Uterus (tissue), 4 donors: Measurements from ENCODE around the gene CEP131. TPM values are rescaled to one million over a fixed set of nuclear protein-coding genes. Genes with fewer than 3 reads are reported as not detected.

Experiments
- DNase-seq, 2 donors: peaks; one replicate each; pipeline ENCODE4 v3.0.0-alpha.2; 2019 to 2020
- H3K27ac ChIP-seq, 2 donors: fragments of 200-600 bp; sonication (generic); 1 replicate in 1 of 2; 2 replicates in 1 of 2; pipeline ENCODE4 v1.5.1; 2016 to 2018
- H3K27me3 ChIP-seq, 2 donors: fragments of 200-600 bp; sonication (generic); one replicate each; pipeline ENCODE4 v1.5.1; 2018 to 2019; ENCODE audit warnings: control low read depth in 1 of 2
- H3K36me3 ChIP-seq, 2 donors: fragments of 200-600 bp; sonication (generic); one replicate each; pipeline ENCODE4 v1.5.1; 2019; ENCODE audit warnings: control low read depth in 1 of 2
- H3K4me1 ChIP-seq, 2 donors: fragments of 200-600 bp; sonication (generic); one replicate each; pipeline ENCODE4 v1.5.1; 2018 to 2019; ENCODE audit warnings: control low read depth in 1 of 2
- H3K4me3 ChIP-seq, 2 donors: fragments of 200-600 bp; sonication (generic); 1 replicate in 1 of 2; 2 replicates in 1 of 2; pipeline ENCODE4 v1.5.1; 2018 to 2019; ENCODE audit warnings: mild to moderate bottlenecking in 1 of 2
- H3K9me3 ChIP-seq, 2 donors: fragments of 200-600 bp; sonication (generic); one replicate each; pipeline ENCODE4 v1.5.1; 2019; ENCODE audit warnings: control low read depth in 1 of 2
- POLR2A ChIP-seq, 2 donors: fragments of 450-650 bp; IDR thresholded peaks; one replicate each; pipeline ENCODE4 v1.6.1; 2016; ENCODE audit warnings: antibody characterized with exemption in 2 of 2, mild to moderate bottlenecking in 1 of 2, moderate library complexity in 1 of 2
- intact Hi-C: fragments of 100-400 bp; cut with DNase I; formaldehyde crosslinking; loops from one replicate; pipeline ENCODE4 v1.15.1; 2023; ENCODE audit warnings: low total_unique reads
- total RNA-seq, 4 donors: library from RNA; depleted of rRNA in 3 of 4; stranded (reverse); fragments of >200 nt in 3 of 4; gene quantifications; one replicate each; pipeline versions ENCODE4 v1.1.0 to v1.2.4, GENCODE V29; 2014 to 2023
- TF ChIP-seq, protein P1 (sequence below), 4 experiments: fragments of 200-600 bp in 2 of 4; fragments of 450-650 bp in 2 of 4; sonication (generic) in 2 of 4; IDR thresholded peaks; one replicate each; pipeline ENCODE4 v1.5.1; 2016 to 2019; ENCODE audit warnings: antibody characterized with exemption in 4 of 4, mild to moderate bottlenecking in 2 of 4, moderate library complexity in 1 of 4
- donor health status: DM: yes; HTN: yes; CAD: no.

Gene CEP131
- total RNA-seq, 4 donors from 2014 or later = 2.9 to 13.3 (median 10.0) TPM

DNA sequence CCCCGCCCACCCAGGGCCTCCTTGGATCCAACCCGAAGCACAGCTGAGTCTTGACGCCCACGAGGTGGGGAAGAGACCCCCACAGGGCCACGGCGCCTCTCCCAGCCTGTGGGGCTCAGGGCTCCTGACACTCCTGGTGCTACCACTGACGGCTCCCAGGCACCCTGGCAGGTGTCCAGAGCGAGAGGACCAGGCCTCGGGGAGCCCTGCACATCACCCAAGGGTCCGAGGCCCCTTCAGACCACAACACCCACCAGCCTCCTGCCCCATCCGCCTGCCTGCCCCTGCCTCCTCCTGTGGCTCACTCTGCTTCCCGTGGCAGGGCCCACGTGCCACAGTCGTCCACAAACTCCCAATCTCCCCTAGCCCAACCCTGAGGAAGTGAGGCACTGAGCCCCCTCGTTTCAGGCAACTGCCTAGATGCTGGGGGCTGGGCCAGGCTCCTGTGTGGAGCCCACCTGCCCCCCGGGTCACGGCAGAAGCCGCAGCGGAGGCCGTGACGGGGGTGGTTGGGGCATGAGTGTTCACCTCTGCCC is 28.5 kb downstream of the CEP131 start:
- Histone ChIP-seq H3K36me3 (no peaks in the 10 kb centered on the region), H3K27ac (no peak overlapping the region), H3K27me3 (no peaks in the 10 kb centered on the region), H3K4me3 (no peak overlapping the region), H3K9me3 (no peaks in the 10 kb centered on the region), H3K4me1 (no peaks in the 10 kb centered on the region)
- DNase-seq = no peak
- TF ChIP-seq, protein P1, sequence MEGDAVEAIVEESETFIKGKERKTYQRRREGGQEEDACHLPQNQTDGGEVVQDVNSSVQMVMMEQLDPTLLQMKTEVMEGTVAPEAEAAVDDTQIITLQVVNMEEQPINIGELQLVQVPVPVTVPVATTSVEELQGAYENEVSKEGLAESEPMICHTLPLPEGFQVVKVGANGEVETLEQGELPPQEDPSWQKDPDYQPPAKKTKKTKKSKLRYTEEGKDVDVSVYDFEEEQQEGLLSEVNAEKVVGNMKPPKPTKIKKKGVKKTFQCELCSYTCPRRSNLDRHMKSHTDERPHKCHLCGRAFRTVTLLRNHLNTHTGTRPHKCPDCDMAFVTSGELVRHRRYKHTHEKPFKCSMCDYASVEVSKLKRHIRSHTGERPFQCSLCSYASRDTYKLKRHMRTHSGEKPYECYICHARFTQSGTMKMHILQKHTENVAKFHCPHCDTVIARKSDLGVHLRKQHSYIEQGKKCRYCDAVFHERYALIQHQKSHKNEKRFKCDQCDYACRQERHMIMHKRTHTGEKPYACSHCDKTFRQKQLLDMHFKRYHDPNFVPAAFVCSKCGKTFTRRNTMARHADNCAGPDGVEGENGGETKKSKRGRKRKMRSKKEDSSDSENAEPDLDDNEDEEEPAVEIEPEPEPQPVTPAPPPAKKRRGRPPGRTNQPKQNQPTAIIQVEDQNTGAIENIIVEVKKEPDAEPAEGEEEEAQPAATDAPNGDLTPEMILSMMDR (IDR thresholded peaks at IDR 0.05) = no peak
- TF ChIP-seq POLR2A (IDR thresholded peaks at IDR 0.05) = no peak
- intact Hi-C loops = no loop called here

DNA sequence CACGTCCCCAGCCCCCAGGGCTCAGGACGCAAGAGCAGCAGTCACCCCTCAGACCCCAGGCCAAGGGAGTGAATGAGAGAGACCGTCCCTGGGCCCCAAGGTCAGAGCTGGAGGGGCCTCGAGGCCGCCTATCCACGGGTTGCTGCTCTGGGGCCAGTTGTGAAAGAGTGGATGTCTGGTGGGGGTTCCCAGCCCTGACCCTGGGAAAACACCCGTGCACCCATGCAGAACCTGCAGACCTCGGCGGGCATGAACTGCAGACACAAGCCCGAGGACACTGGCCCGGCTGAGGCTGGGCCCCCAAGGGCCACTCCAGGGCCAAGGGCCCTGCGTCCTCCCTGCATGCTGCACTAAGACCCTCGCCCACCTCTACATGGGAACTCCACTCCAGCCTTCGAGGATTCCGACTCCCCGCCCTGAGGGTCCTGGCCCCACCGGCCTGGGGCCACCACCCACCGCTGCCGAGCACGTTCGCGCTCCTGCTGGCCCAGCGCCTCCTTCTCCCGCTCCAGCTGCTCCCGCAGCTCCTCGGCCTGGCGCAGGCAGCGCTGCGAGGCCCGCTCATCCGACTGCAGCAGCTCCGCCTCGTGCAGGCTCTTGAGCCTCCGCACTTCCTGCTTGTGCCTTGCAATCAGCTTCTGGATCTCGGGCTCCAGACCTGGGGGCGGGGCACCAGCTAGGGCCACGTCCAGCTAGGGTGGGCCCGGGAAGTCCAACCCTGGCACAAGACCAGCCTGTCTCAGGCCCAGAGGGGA is 29.1 kb downstream of the CEP131 start:
- no peaks in the 10 kb centered on the region for H3K4me1 ChIP-seq
- H3K4me3 ChIP-seq = no peak overlapping the region
- H3K27me3 ChIP-seq = no peaks in the 10 kb centered on the region
- DNase-seq = no peak
- no peak overlapping the region for H3K27ac ChIP-seq
- intact Hi-C loops = no loop called here
- no peaks in the 10 kb centered on the region for H3K9me3 ChIP-seq
- no peaks in the 10 kb centered on the region for H3K36me3 ChIP-seq
- TF ChIP-seq POLR2A (IDR thresholded peaks at IDR 0.05) = no peak
- TF ChIP-seq, protein P1 (IDR thresholded peaks at IDR 0.05) = no peak

DNA sequence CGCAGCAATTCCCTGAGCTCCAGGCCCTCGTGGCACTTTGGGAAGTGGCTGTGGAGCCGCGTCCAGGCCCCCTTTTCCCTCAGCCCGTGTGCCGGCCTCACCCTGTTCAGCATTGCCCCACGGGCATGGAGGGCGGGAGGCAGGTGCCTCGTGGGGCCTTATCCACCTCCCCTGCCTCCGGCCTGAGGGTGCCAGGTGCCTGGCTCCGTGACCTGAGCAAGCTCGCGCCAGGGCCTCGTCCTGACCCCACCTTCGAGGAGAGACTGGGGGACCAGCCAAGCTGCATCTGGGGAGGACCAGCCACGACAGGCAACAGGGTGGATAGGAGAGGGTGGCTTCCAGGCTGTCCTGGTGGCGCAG is 29.7 kb downstream of the CEP131 start:
- H3K27me3 ChIP-seq = no peaks in the 10 kb centered on the region
- TF ChIP-seq, protein P1 (IDR thresholded peaks at IDR 0.05) = no peak
- no peak for TF ChIP-seq POLR2A (IDR thresholded peaks at IDR 0.05)
- no peak for DNase-seq
- no peak overlapping the region for H3K27ac ChIP-seq
- H3K9me3 ChIP-seq = no peaks in the 10 kb centered on the region
- H3K36me3 ChIP-seq = no peaks in the 10 kb centered on the region
- intact Hi-C loops = no loop called here
- H3K4me3 ChIP-seq = no peak overlapping the region
- no peaks in the 10 kb centered on the region for H3K4me1 ChIP-seq

DNA sequence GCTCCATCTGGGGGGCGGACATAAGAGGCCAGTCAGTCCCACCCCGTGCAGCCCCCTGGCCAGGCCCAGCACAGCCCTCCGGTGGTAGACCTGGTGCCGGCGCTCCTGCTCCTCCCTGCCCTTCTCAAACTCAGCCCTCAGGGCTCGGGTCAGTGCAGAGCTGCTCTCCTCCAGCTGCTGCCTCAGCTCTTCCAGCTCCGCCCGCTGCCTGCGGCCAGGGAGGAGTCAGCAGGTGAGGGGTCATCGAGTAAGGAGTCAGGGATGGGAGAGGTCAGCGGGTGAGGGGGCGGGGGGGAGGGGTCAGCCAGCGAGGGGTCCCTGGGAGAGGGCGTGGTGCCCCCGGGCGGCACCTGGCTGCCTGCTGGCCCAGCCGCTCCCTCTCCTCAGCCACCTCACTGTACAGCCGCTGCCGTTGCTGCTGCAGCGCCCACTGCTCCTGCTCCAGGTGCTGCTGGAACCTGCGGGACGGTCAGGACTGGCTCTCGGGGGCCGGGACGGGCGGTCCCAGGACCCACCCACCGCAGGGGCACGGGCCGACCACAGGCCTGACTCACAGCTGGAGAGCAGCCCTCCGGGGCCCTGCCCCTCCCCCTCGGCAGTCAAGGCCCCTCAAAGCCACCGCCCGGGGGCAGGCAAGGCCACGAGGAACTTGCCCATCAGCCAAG is 30.2 kb downstream of the CEP131 start:
- Histone ChIP-seq H3K4me1 (no peaks in the 10 kb centered on the region), H3K9me3 (no peaks in the 10 kb centered on the region), H3K27ac (no peak overlapping the region), H3K36me3 (no peaks in the 10 kb centered on the region), H3K27me3 (no peaks in the 10 kb centered on the region), H3K4me3 (no peak overlapping the region)
- TF ChIP-seq, protein P1 (IDR thresholded peaks at IDR 0.05) = no peak
- TF ChIP-seq POLR2A (IDR thresholded peaks at IDR 0.05) = no peak
- intact Hi-C loops = no loop called here
- no peak for DNase-seq

DNA sequence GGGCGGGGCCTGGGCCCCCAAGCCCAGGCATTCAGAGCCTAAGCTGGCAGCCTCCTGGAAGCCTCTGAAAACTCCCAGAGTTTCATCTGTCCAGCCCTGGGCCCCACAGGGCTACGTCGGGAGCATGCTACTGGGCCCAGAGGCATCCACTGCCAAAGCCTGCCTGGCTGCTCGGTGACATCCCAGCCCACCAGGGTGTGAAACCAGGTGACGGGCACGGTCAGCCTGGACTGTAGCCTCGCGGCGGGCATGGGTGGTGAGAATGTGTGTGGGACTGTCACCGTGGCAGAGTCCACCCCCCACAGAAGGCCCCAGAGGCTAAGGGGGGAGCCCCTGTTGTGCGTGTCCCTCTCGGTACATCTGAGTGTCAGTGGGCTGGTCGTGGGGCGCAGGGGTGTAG is 31.1 kb downstream of the CEP131 start:
- TF ChIP-seq, protein P1 (IDR thresholded peaks at IDR 0.05) = no peak
- TF ChIP-seq POLR2A (IDR thresholded peaks at IDR 0.05) = no peak
- H3K9me3 ChIP-seq = no peaks in the 10 kb centered on the region
- H3K27me3 ChIP-seq = no peaks in the 10 kb centered on the region
- no peaks in the 10 kb centered on the region for H3K4me1 ChIP-seq
- no peak overlapping the region for H3K4me3 ChIP-seq
- H3K27ac ChIP-seq = no peak overlapping the region
- no peak for DNase-seq
- H3K36me3 ChIP-seq = no peaks in the 10 kb centered on the region
- intact Hi-C loops = no loop called here
